ES-I3 (cell line): ENCODE data around the gene BCL6B.

Experiments used
- H3K36me3 ChIP-seq: 2 replicates; pipeline ENCODE4 v1.6.1; 2013; ENCODE audit warnings: mild to moderate bottlenecking, low read length, control low read depth, moderate library complexity; ENCODE audit not compliant: insufficient read depth
- H3K4me1 ChIP-seq: 2 replicates; pipeline ENCODE4 v1.6.1; 2013; ENCODE audit warnings: mild to moderate bottlenecking, control low read depth, low read length; ENCODE audit not compliant: insufficient read depth
- H3K9ac ChIP-seq: 2 replicates; pipeline ENCODE4 v1.6.1; 2013; ENCODE audit warnings: low read depth, mild to moderate bottlenecking, low read length, moderate library complexity
- H3K9me3 ChIP-seq: 2 replicates; pipeline ENCODE4 v1.6.1; 2013; ENCODE audit warnings: mild to moderate bottlenecking, low read length, moderate library complexity; ENCODE audit not compliant: control insufficient read depth, insufficient read depth

Gene BCL6B

DNA sequence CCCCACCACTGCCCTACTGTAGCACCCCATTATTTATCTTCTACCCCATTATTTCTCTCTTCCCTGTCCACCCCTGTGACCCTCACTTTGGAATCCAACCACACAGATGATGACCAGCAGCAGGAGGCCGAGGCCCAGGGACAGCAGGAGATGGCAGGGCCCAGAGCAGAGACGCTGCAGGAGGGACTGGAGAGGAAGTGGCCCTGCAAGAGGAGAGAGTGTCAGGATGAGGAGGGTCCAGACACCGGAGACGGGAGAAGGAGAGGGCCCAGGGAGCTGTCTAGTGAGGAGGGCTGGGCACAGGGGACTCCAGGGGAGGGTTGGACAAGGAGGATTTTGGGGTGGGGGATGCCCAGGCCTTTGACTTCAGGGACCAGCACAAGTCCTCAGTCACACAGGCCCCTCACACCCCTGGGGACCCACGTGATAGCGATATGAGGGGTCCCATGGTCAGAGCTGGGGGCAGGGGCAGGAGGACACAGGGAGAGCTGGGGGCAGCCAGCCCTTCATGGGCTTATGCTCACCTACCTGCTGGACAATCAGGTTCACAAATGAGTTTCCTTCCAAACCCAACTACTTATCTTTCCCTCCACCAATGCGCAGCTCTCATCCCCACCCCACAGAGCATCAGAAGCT lies 55.2 kb downstream of the BCL6B start:
- no peaks in the 10 kb centered on the region for H3K36me3 ChIP-seq
- no peak overlapping the region for H3K9ac ChIP-seq
- H3K4me1 ChIP-seq = no peaks in the 10 kb centered on the region
- H3K9me3 ChIP-seq = no peaks in the 10 kb centered on the region

DNA sequence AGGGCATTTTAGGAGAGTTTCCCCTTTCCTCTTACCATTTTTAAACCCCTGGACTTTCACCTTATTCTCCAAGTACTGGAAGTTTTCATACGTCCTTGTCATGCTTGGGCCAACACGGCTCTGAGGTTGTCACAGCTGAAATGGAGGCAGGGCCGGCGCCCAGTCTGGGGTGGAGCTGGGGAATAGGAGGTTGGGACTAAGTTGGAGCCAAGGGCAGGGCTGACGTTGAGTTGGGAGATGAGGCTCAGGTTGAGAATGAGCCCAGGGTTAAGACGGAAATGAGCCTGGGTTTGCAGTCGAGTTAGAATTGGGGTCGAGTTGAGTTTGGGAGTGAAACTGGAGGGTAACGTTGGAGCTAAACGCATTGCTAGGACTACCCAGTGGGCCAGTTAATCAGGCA lies 55.9 kb downstream of the BCL6B start:
- H3K9ac ChIP-seq = no peak overlapping the region
- no peaks in the 10 kb centered on the region for H3K36me3 ChIP-seq
- H3K9me3 ChIP-seq = no peaks in the 10 kb centered on the region
- H3K4me1 ChIP-seq = no peaks in the 10 kb centered on the region
